PFSK-1 (cell line): ENCODE results near the gene GAS6.

Source experiments
- FOXP2 ChIP-seq: optimal IDR thresholded peaks from 2 replicates; pipeline ENCODE3; 2011; ENCODE audit warnings: borderline replicate concordance, control low read depth, inconsistent platforms; ENCODE audit not compliant: insufficient read depth; ENCODE audit errors: extremely low read length, extremely low read depth
- POLR2AphosphoS5 ChIP-seq: IDR thresholded peaks from 2 replicates; pipeline ENCODE4 v1.6.1; 2012; ENCODE audit warnings: low read depth, mild to moderate bottlenecking, control low read depth, low read length, moderate library complexity
- REST ChIP-seq, 2 experiments: IDR thresholded peaks; 2 replicates each; pipeline versions ENCODE4 v1.6.1 to v1.8.0; 2011 to 2012; ENCODE audit warnings: low read depth in 2 of 2, low read length in 2 of 2, control low read depth in 1 of 2, inconsistent platforms in 1 of 2, mild to moderate bottlenecking in 1 of 2, moderate library complexity in 1 of 2; ENCODE audit not compliant: insufficient read depth in 1 of 2
- SIN3A ChIP-seq: IDR thresholded peaks from 2 replicates; pipeline ENCODE4 v1.6.1; 2012; ENCODE audit warnings: mild to moderate bottlenecking, low read length, moderate library complexity, borderline replicate concordance; ENCODE audit not compliant: insufficient read depth
- TAF1 ChIP-seq: IDR thresholded peaks from 2 replicates; pipeline ENCODE4 v1.6.1; 2012; ENCODE audit warnings: low read length, control low read depth, borderline replicate concordance; ENCODE audit not compliant: insufficient read depth

Gene GAS6

DNA sequence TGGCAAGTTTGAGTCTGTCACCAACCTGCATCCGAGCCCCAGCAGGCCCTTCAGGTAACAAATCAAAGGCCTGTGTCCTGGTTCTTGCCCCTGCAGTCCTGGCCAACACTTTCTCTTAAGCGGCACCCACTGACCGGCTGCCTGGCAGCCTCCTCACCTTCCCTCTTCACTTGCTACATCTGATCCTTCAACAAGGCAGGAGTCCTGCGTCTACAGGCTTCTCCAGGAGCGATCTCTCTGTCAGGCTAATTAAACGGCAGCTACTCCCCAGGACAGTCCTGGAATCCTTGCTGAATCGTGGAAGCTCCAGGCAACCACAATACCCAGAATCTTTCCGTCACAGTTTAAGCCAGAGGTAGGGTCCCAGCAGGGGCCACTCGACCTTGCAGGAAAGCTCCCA lies 41.1 kb upstream of the GAS6 start:
- no peak for TF ChIP-seq SIN3A
- no peak for TF ChIP-seq FOXP2
- no peak for TF ChIP-seq REST (IDR thresholded peaks at IDR 0.05; ENCODE audit: insufficient read depth in 1 of 2, low read depth in 2 of 2, low read length in 2 of 2)
- TF ChIP-seq TAF1, result no peak
- TF ChIP-seq POLR2AphosphoS5, result no peak

DNA sequence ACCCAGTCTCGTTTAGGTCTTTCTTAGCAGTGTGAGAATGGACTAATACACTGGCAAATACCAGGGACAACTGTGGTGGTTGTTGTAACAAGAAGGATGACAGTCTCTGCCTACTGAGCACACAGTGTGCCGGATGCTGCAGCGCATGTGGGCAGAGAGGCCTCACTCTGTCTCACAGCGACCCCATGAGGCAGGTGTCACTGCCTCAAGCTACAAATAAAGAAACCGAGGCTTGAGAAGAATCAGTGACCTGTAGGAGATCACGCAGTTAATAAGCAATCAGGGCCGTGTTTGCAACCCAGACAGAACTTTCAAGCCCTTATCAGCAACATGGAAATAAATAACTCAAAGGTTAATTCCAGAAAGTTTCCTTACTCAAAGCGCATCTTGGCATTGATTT lies 40.5 kb upstream of the GAS6 start:
- no peak for TF ChIP-seq POLR2AphosphoS5
- no peak for TF ChIP-seq REST (IDR thresholded peaks at IDR 0.05; ENCODE audit: insufficient read depth in 1 of 2, low read depth in 2 of 2, low read length in 2 of 2)
- TF ChIP-seq SIN3A, result no peak
- TF ChIP-seq FOXP2, result no peak
- TF ChIP-seq TAF1, result no peak

DNA sequence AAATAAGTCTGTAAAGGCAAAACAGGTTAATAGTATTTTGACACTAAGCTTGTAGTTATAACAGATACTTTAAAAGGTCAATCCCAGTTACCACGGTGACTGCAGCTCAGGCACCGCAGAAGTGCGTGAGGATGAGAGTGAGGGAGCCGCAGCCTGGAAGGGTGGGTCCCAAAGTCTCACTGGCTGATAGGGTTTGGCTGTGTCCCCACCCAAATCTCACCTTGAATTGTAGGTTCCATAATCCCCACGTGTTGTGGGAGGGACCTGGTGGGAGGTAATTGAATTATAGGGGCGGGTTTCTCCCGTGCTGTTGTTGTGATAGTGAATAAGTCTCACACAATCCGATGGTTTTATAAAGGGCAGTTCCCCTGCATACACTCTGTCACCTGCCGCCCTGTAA lies 40.0 kb upstream of the GAS6 start:
- no peak for TF ChIP-seq REST (IDR thresholded peaks at IDR 0.05; ENCODE audit: insufficient read depth in 1 of 2, low read depth in 2 of 2, low read length in 2 of 2)
- no peak for TF ChIP-seq SIN3A
- TF ChIP-seq TAF1, result no peak
- TF ChIP-seq FOXP2, result no peak
- no peak for TF ChIP-seq POLR2AphosphoS5

- TF ChIP-seq FOXP2 (no peak), TAF1 (no peak), POLR2AphosphoS5 (no peak), REST (IDR thresholded peaks at IDR 0.05; ENCODE audit: insufficient read depth in 1 of 2, low read depth in 2 of 2, low read length in 2 of 2) (no peak), SIN3A (no peak)
Measured at GRCh38 chr13:113902986-113903775, 39.3 kb upstream of the GAS6 start.
